Astrocyte of the spinal cord (primary cell): ENCODE data around the gene C12orf43.

Experiments used
- DNase-seq: peaks from one replicate; pipeline ENCODE4 v3.0.0; 2011; ENCODE audit warnings: low read depth, low spot score
- H3K4me3 ChIP-seq: 2 replicates; pipeline ENCODE4 v1.5.1; 2011; ENCODE audit warnings: low read depth, mild to moderate bottlenecking, low read length, moderate library complexity
- in situ Hi-C: cut with HindIII; loops from 2 replicates; pipeline ENCODE4 v1.10.0; 2017; ENCODE audit warnings: low sequenced_read_pairs
- TF ChIP-seq, protein P1 (sequence below): IDR thresholded peaks from 2 replicates; pipeline ENCODE4 v1.5.1; 2012; ENCODE audit warnings: low read depth, mild to moderate bottlenecking, low read length, inconsistent platforms

C12orf43 gene

GRCh38 chr12:120984351-120984898 lies 31.9 kb downstream of the C12orf43 start:
- TF ChIP-seq, protein P1, sequence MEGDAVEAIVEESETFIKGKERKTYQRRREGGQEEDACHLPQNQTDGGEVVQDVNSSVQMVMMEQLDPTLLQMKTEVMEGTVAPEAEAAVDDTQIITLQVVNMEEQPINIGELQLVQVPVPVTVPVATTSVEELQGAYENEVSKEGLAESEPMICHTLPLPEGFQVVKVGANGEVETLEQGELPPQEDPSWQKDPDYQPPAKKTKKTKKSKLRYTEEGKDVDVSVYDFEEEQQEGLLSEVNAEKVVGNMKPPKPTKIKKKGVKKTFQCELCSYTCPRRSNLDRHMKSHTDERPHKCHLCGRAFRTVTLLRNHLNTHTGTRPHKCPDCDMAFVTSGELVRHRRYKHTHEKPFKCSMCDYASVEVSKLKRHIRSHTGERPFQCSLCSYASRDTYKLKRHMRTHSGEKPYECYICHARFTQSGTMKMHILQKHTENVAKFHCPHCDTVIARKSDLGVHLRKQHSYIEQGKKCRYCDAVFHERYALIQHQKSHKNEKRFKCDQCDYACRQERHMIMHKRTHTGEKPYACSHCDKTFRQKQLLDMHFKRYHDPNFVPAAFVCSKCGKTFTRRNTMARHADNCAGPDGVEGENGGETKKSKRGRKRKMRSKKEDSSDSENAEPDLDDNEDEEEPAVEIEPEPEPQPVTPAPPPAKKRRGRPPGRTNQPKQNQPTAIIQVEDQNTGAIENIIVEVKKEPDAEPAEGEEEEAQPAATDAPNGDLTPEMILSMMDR, result no peak
- in situ Hi-C loops, result no loop called here
- no peak for DNase-seq
- no peak overlapping the region for H3K4me3 ChIP-seq

DNA sequence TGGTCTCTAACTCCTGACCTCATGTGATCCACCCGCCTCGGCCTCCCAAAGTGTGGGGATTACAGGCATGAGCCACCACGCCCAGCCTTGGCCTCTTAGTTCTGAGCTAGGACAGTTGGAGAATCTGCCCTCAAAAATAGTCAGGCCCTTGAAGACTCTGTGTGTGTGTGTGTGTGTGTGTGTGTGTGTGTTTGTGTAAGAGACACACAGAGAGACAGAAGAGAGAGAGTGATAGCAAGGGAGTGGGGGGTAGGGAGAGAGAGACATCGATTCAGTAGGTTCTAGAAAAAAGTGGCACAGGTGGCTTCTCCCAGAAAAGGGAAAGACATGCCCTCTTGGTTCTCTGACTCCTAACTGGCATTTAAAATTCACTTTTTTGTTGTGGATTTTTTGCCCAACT lies 32.5 kb downstream of the C12orf43 start:
- no peak overlapping the region for H3K4me3 ChIP-seq
- DNase-seq, result no peak
- TF ChIP-seq, protein P1, result no peak
- in situ Hi-C loops, result no loop called here

- no peak for DNase-seq
- no peak overlapping the region for H3K4me3 ChIP-seq
- in situ Hi-C loops, result no loop called here
- TF ChIP-seq, protein P1, result no peak
Observed at GRCh38 chr12:120982659-120983058, 33.6 kb downstream of the C12orf43 start.

DNA sequence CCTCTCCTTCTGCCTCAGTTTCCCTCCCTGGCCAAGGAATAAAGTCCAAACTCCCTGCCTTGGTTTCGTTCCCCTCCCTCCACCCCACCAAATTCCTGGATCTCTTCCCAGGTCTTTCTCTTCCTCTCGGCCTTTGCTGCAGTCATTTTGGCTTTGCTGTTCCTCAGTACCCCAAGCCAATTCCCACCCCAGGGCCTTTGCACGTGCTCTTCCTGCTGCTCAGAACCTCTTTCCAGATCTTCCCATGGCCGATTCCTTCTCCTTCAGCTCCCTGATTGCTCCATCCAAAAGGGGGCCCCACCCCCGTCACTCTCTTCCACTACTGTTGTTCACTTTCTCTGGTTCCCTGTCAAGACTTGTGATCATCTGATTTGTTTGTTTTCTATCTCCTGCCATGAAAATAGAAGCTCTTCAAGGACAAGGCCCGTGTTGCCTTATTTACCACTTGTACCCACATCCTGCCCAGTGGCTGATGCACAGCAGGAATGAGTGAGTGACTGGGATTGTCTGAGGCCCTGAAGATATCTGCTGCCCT lies 34.8 kb downstream of the C12orf43 start:
- TF ChIP-seq, protein P1, result no peak
- no peak for DNase-seq
- in situ Hi-C loops, result no loop called here
- H3K4me3 ChIP-seq, result no peak overlapping the region

GRCh38 chr12:120980800-120981368 lies 35.4 kb downstream of the C12orf43 start:
- in situ Hi-C loops, result no loop called here
- no peak for DNase-seq
- H3K4me3 ChIP-seq, result no peak overlapping the region
- TF ChIP-seq, protein P1, result no peak

- H3K4me3 ChIP-seq, result no peak overlapping the region
Observed at GRCh38 chr12:120979862-120980696, 36.2 kb downstream of the C12orf43 start.

More at GRCh38 chr12:120979862-120980696, 36.2 kb downstream of the C12orf43 start:
- in situ Hi-C loops, result no loop called here
- no peak for DNase-seq
- TF ChIP-seq, protein P1, result no peak
